Activated CD8-positive, alpha-beta memory T cell treated with anti-CD3 and anti-CD28 coated beads, Interleukin-2, amount 10 ng/mL, durations not matched to agents 7 days and 5 days (primary cell): Measurements from ENCODE around the gene GAMT. TPM values are rescaled to one million over a fixed set of nuclear protein-coding genes. Genes with fewer than 3 reads are reported as not detected.

ENCODE experiments used
- ATAC-seq: fragments of 150-1000 bp; cut with Tn5 transposase; one replicate; pipeline ENCODE4 v1.10.0; 2021; ENCODE audit warnings: moderate library complexity
- CTCF ChIA-PET: fragments of 350-600 bp; sonication (Branson Sonifier 250); formaldehyde crosslinking; loops from one replicate; lab custom pipeline; 2021; ENCODE audit warnings: antibody characterized with exemption; lab: Charles Lee
- DNase-seq: peaks from one replicate; pipeline ENCODE4 v3.0.0-alpha.2; 2020
- H3K27ac Mint-ChIP-seq: one replicate; pipeline ENCODE4 v1.8.0; 2021; ENCODE audit warnings: mild to moderate bottlenecking, mixed read lengths
- H3K27me3 Mint-ChIP-seq: one replicate; pipeline ENCODE4 v1.8.0; 2021; ENCODE audit warnings: mixed read lengths
- H3K36me3 Mint-ChIP-seq: one replicate; pipeline ENCODE4 v1.8.0; 2021; ENCODE audit warnings: mild to moderate bottlenecking, mixed read lengths
- H3K4me1 Mint-ChIP-seq: one replicate; pipeline ENCODE4 v1.8.0; 2021; ENCODE audit warnings: mixed read lengths
- H3K4me3 Mint-ChIP-seq: one replicate; pipeline ENCODE4 v1.8.0; 2021; ENCODE audit warnings: mild to moderate bottlenecking, moderate library complexity, mixed read lengths
- H3K9me3 Mint-ChIP-seq: one replicate; pipeline ENCODE4 v1.8.0; 2022; ENCODE audit warnings: low read depth, mixed read lengths
- total RNA-seq, 2 experiments: library from RNA; stranded (reverse); gene quantifications; one replicate each; pipeline ENCODE4 v1.2.3, GENCODE V29; 2021

Gene GAMT
- total RNA-seq, 2 experiments from 2014 or later: 19.3 to 20.4 TPM

GRCh38 chr19:1350867-1351266 lies 50.5 kb downstream of the GAMT start:
- ATAC-seq (no peak), DNase-seq (no peak)
- H3K4me1 Mint-ChIP-seq: peaks cover 7% of the 10 kb centered on the region
- H3K27ac Mint-ChIP-seq: no peak overlapping the region
- peaks cover 2% of the 10 kb centered on the region for H3K36me3 Mint-ChIP-seq
- H3K4me3 Mint-ChIP-seq: no peak overlapping the region
- peaks cover 2% of the 10 kb centered on the region for H3K27me3 Mint-ChIP-seq
- no peaks in the 10 kb centered on the region for H3K9me3 Mint-ChIP-seq
- CTCF ChIA-PET: no interaction called here

GRCh38 chr19:1349211-1349610 lies 52.1 kb downstream of the GAMT start:
- CTCF ChIA-PET: no interaction called here
- H3K36me3 Mint-ChIP-seq: no peaks in the 10 kb centered on the region
- H3K27me3 Mint-ChIP-seq: peaks cover 2% of the 10 kb centered on the region
- no peaks in the 10 kb centered on the region for H3K9me3 Mint-ChIP-seq
- no peak overlapping the region for H3K4me3 Mint-ChIP-seq
- DNase-seq (no peak), ATAC-seq (no peak)
- peaks cover 6% of the 10 kb centered on the region for H3K4me1 Mint-ChIP-seq
- H3K27ac Mint-ChIP-seq: no peak overlapping the region

Other genes with a start within 250 kb of the GAMT start
- 10 to 100 TPM; 50.6 to 74.7 TPM for gene SBNO2, start 227.3 kb downstream of the GAMT start, total RNA-seq
- 10 to 100 TPM; 76.7 to 80.5 TPM for gene STK11, start 195.8 kb downstream of the GAMT start, total RNA-seq
- under 1 TPM; 0.29 to 0.52 TPM for gene CBARP, start 163.5 kb downstream of the GAMT start, total RNA-seq
- 100 to 1,000 TPM; 190 to 221 TPM for gene ATP5F1D, start 159.8 kb downstream of the GAMT start, total RNA-seq
- gene MIDN, start 153.0 kb downstream of the GAMT start, total RNA-seq: 10 to 100 TPM; 73.3 to 88.6 TPM
- gene CIRBP, start 132.2 kb downstream of the GAMT start, total RNA-seq: 100 to 1,000 TPM; 189 to 210 TPM
- 10 to 100 TPM; 54.7 to 60.3 TPM for gene FAM174C, start 126.0 kb downstream of the GAMT start, total RNA-seq
- gene EFNA2, start 115.7 kb downstream of the GAMT start, total RNA-seq: not detected
- 100 to 1,000 TPM; 124 to 135 TPM for gene NDUFS7, start 17.6 kb downstream of the GAMT start, total RNA-seq
- 100 to 1,000 TPM; 275 to 283 TPM for gene DAZAP1, start 6.0 kb upstream of the GAMT start, total RNA-seq
- 1,000 to 10,000 TPM; 1,331 to 1,537 TPM for gene RPS15, start 36.9 kb upstream of the GAMT start, total RNA-seq
- gene APC2, start 48.6 kb upstream of the GAMT start, total RNA-seq: under 1 TPM; 0.03 to 0.12 TPM
- gene C19orf25, start 77.7 kb upstream of the GAMT start, total RNA-seq: 10 to 100 TPM; 43.3 to 48.9 TPM
- gene PCSK4, start 88.8 kb upstream of the GAMT start, total RNA-seq: 1 to 10 TPM; 1.5 to 4.4 TPM
- 1 to 10 TPM; 1.0 to 1.3 TPM for gene REEP6, start 89.6 kb upstream of the GAMT start, total RNA-seq
- gene ADAMTSL5, start 111.5 kb upstream of the GAMT start, total RNA-seq: 1 to 10 TPM in 1 of 2 experiments, under 1 TPM in 1; 0.91 to 1.2 TPM
- not detected for gene PLK5, start 122.5 kb upstream of the GAMT start, total RNA-seq
- gene MEX3D, start 166.8 kb upstream of the GAMT start, total RNA-seq: 1 to 10 TPM; 7.6 to 9.5 TPM
- 100 to 1,000 TPM in 1 of 2 experiments, 10 to 100 TPM in 1; 87.4 to 101 TPM for gene MBD3, start 191.3 kb upstream of the GAMT start, total RNA-seq
- gene UQCR11, start 203.9 kb upstream of the GAMT start, total RNA-seq: 100 to 1,000 TPM; 192 to 196 TPM